GM19455 (cell line): Measurements from ENCODE around the gene TEX36.
A peak's percentile ranks its signal among the peaks of the same experiment; 100 is the strongest.
"Not testable (repeated sequence)": the region's sequence is repeated elsewhere in the genome, so short reads cannot be mapped to it uniquely, and the experiment has no call there.

Experiments used
- ATAC-seq: cut with Tn5 transposase; IDR thresholded peaks from one replicate; pipeline ENCODE4 v1.9.1; 2021; ENCODE audit not compliant: unreplicated experiment

TEX36 gene

GRCh38 chr10:125683063-125683462 is at the start of gene TEX36:
TSS of gene TEX36 (minus strand) at chr10:125683163. CDS start at chr10:125682989, 174 bp downstream.
- no peak for ATAC-seq

DNA sequence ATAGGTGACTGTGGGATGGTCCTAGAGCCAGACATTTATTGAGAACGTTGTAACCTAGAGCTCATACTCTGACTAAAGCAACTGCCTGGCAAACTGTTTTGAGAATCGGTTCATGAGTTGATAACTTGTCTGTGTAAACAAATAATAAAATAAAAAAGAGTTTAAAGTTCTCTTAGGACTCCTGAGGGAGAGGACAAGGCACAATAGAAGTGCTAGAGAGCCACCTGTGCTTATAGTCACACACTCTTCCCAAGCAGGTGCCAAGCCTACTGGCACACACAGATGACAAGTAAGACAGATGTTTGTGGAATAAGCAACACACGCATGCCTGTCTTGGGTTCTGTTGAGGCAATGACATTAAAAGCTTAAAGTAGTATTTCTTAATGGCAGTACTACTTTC is 44.5 kb upstream of the TEX36 start:
- no peak for ATAC-seq

DNA sequence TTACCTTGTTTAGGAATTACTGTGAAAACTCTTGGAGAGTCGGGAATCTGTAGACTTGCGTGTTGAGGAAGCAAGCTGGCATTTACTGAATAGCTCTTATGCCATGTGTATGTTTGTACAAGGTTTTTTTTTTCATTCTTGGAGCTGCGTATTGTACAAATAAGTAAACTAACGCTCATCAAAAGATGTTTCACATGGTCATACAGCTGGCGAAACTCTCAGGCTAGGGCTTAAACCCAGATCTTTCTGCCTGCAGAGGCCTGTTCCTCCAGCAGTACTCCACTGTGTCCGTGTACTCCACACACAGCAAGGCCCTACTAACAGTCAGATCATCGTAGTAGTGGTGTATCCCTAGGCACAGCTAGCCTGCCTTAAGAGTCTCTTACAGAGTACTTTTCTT is 44.0 kb upstream of the TEX36 start:
- ATAC-seq: no peak

DNA sequence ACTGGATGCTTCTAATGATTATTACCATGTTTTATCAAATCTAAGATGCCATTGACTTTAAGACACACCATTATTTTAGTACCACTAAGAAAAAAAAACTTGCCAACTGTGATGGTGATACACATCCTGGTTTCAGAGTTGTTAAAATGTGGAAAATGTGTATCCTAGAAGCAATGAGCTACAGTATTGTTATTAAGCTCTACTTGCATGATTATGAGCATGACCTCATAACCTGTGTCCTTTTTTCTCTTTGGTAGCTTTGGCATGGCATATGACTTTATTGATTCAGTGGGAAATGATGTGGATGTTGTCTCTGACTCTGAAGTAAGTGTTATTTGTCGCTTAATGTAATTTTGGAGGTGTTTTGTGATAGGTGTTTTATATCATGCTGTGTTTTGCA is 39.8 kb upstream of the TEX36 start:
- no peak for ATAC-seq

DNA sequence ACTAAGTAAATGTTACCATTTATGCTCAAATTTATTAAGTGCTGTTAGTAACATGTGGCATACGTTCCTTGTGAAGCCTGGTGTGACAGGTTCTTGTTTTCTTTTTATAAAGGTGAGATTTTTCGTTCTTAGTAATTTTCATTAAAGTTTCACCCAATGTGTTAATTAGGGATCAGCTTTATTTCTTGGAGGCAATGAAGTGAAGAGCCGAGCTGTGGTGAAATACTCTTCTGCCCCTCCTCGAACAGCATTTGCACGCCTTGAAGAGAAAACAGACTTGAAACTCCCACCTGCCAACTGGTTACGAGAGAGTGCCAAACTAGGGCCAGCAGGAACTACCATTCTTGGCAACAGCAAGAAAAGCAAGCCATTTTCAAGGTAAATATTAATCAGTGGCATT is 38.1 kb upstream of the TEX36 start:
- peak; percentile 17 for ATAC-seq

DNA sequence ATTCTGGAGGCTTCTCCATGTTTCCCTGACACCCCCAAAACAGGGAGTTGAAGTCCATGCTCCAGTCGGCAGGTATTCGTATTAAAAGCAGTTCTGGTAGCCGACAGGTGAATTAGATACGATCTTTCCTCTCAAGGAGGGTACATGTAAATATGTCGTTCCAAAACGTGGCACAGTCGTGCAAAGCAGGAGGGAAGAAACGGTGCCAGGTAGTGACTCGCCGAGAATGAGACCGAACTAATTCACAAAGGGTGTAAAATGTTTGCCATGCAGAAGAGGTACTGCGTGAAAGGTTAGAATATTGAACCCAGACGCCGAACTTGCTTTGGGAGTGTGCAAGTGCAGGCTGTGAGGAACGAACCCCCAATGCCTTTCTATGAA is 37.0 kb upstream of the TEX36 start:
- peak; percentile 1 for ATAC-seq

GRCh38 chr10:125719173-125720001 is 36.4 kb upstream of the TEX36 start, which contains the start of gene EDRF1:
TSS of gene EDRF1 (plus strand) at chr10:125719709. CDS start at chr10:125719808, 99 bp downstream.
- peak; percentile 93 for ATAC-seq

GRCh38 chr10:125714728-125715127 is 31.8 kb upstream of the TEX36 start:
- ATAC-seq: not testable (repeated sequence)

- no peak for ATAC-seq
These were observed 28.3 kb upstream of the TEX36 start for GRCh38 chr10:125711110-125711750.

DNA sequence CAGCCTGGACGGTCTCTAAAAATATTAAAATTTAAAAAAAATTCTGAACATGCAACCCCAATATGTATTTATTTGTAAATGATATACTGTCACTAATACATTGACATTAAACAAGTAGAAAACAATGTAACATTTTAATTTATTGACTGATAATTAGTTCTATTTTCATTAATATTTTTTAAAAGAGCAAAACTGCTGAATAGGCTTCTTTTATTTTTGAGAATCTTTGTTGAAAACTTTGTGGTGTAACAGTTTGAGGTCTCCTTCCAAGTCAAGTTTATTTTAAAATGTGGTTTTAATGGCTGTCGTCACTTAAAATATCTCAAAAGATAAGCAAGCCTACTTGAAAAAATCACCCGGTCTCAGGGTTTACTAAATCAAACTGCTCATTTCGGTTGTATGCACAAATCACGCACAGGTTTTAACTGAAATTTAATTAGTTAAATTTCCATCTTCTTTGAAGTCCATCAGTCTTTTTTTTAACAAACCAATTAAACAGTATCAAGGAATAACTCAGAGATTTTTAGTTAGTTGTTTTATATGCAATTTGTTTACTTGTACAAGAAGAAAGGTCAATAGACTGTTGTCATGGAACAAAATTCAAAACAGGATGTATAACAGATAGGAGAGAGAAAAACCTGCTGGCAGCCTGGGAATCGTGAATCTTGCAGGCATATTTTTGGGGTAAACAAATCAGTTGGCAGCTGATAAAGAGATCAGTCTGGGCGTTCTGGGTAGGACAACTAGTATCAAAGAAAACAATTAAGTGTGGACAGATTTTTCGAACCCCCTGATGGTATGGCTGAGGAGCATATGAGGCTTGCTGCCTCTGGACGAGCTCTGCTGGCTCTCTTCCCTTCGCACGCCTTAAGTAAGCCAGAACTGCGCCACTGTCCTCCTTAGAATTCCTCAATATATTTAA is 26.9 kb upstream of the TEX36 start:
- ATAC-seq: no peak

DNA sequence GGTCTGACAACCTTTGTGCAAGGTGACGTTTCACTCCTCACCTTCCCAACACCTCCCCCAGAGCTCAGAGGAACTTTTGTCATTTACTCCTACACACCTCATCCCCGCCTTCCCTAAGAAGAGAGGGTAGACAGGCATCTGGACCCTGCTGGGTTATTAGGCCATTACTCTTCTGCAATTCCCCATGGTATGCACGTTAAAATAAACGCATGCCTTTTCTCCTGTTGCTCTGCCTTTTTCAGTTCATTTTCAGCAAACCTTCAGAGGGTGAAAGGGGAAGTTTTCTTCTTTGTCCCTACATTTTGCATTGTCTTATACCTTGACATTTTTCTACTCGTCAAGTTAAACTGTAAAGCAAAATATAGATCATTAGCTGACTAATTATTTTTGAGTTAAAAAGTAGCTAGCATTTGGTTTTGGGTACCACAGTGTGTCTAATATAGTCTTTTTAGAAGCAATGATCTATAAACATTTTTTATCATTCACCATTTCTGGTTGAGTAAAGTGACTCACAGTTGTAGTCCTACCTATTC is 26.1 kb upstream of the TEX36 start:
- ATAC-seq: no peak

DNA sequence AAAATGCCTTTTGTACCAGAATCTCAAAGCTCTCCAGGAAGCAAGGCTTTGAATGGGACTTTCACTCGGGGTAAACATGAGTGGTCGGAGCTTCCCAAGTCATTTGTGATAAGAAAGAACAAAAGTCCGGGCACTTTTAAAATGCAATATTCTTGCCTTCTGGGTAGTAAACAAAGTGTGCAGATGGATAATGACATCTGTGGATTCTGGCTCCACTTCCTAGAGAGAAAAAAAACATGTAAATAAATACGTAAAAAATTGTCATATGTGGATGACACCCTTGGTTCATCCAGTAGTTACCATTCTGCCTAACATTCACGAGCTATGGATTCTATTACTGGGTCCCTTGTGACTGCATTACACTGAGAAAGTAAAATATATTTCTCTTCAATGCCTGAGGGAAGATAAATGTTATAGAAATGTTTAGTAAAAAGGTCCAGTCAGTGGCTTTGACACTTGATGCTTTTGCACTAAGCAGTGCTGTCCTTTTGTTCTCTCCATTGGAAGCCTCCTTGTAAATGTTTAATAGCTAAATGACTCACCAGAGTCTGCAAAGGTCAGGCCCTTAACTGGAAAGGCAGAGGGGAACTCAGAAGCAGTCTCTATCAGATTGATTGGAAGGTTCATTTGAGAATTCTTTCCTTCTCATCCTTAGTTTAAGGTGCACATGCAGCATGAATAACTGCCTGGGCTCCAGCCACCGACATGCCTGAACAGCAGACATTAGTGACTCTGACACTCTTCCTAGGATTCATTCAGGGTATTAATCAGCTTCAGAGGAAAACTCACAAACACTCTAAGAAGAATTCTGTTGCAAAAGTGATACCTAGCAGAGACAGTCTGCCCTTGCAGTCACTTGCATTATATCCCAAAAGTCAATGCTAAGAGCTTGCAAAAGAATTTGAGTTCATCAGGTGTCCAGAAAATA is 24.8 kb upstream of the TEX36 start:
- ATAC-seq: no peak

GRCh38 chr10:125700355-125700911 is 17.5 kb upstream of the TEX36 start:
- ATAC-seq: no peak

- ATAC-seq: no peak
These were observed 16.7 kb upstream of the TEX36 start for GRCh38 chr10:125699562-125700143.

- ATAC-seq: no peak
These were observed 15.6 kb upstream of the TEX36 start for GRCh38 chr10:125698481-125698998.

- not testable (repeated sequence) for ATAC-seq
These were observed 13.9 kb upstream of the TEX36 start for GRCh38 chr10:125696884-125697283.

DNA sequence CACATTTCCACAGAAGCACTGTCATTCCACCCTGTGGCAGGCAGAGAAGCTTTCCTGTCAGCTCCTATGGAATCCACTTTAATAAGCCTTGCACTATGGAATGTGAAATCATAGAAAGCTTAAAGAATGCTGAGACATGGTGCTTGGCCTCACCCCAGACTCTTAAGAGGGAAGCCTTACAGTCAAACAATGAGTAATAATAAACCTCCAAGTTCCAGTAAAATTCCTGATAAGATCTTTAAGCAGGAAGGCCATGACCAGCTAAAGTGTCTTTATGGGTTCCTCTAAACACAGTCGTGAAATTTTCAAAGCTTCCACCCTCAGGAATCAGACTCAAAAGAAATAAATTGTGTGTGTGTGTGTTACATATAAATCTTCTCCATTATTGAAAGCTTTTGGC is 11.9 kb upstream of the TEX36 start:
- ATAC-seq: no peak

- ATAC-seq: no peak
These were observed 10.5 kb upstream of the TEX36 start for GRCh38 chr10:125693524-125693847.
